Suprapubic skin (tissue), 4 donors: ENCODE results near the gene FAM120AOS.

Experiments used
- POLR2A ChIP-seq, 2 donors: fragments of 450-650 bp; IDR thresholded peaks; one replicate each; pipeline ENCODE4 v1.6.1; 2017; ENCODE audit warnings: antibody characterized with exemption in 2 of 2, mild to moderate bottlenecking in 2 of 2, moderate library complexity in 2 of 2
- POLR2AphosphoS5 ChIP-seq, 3 donors: sonication (generic); formaldehyde crosslinking; IDR thresholded peaks; one replicate each; pipeline ENCODE4 v1.6.1; 2017; ENCODE audit warnings: antibody characterized with exemption in 3 of 3

- no peak for TF ChIP-seq POLR2AphosphoS5 (IDR thresholded peaks at IDR 0.05)
- no peak for TF ChIP-seq POLR2A (IDR thresholded peaks at IDR 0.05)
Measured at GRCh38 chr9:93456022-93456421, 2.6 kb upstream of the FAM120AOS start.
